HepG2 (cell line): ENCODE measurements around the gene FBXO5.

Experiments
- CREB1 ChIP-seq, 2 experiments: fragments of 450-650 bp in 1 of 2; IDR thresholded peaks; 2 replicates each; pipeline ENCODE4 v1.6.1; 2016 to 2017; ENCODE audit warnings: control low read depth in 1 of 2, mild to moderate bottlenecking in 1 of 2, missing compliant biosample characterization in 1 of 2, missing genetic modification characterization in 1 of 2
- CTCF ChIP-seq: sonication (generic); formaldehyde crosslinking; IDR thresholded peaks from 2 replicates; pipeline ENCODE4 v1.5.0; 2020; ENCODE audit warnings: mild to moderate bottlenecking, missing genetic modification reagents, moderate library complexity
- TF ChIP-seq, protein P1 (sequence below): sonication (generic); formaldehyde crosslinking; IDR thresholded peaks from 2 replicates; pipeline ENCODE4 v1.4.0; 2020; ENCODE audit warnings: missing genetic modification reagents

GRCh38 chr6:152981989-152982903 is 595 bp downstream of the FBXO5 start:
- TF ChIP-seq, protein P1, sequence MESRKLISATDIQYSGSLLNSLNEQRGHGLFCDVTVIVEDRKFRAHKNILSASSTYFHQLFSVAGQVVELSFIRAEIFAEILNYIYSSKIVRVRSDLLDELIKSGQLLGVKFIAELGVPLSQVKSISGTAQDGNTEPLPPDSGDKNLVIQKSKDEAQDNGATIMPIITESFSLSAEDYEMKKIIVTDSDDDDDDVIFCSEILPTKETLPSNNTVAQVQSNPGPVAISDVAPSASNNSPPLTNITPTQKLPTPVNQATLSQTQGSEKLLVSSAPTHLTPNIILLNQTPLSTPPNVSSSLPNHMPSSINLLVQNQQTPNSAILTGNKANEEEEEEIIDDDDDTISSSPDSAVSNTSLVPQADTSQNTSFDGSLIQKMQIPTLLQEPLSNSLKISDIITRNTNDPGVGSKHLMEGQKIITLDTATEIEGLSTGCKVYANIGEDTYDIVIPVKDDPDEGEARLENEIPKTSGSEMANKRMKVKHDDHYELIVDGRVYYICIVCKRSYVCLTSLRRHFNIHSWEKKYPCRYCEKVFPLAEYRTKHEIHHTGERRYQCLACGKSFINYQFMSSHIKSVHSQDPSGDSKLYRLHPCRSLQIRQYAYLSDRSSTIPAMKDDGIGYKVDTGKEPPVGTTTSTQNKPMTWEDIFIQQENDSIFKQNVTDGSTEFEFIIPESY: no peak
- TF ChIP-seq CTCF (CRISPR knock-in tag) (no peak), CREB1 (IDR thresholded peaks at IDR 0.05) (no peak), CREB1 (CRISPR knock-in tag; IDR thresholded peaks at IDR 0.05) (no peak)
